Panc1 (cell line): Measurements from ENCODE around the gene IKBKG. TPM values are rescaled to one million over a fixed set of nuclear protein-coding genes. Genes with fewer than 3 reads are reported as not detected.
"Not testable (repeated sequence)": the region's sequence is repeated elsewhere in the genome, so short reads cannot be mapped to it uniquely, and the experiment has no call there.

ENCODE experiments used
- ATAC-seq: fragments of 200-7000 bp; cut with Tn5 transposase; 2 replicates; pipeline ENCODE4 v1.9.1; 2020; ENCODE audit warnings: mild to moderate bottlenecking, moderate library complexity
- BruUV-seq: library from RNA; stranded (reverse); fragments of 400-500 nt; replicated peaks from 2 replicates; lab custom pipeline; 2021; lab: Mats Ljungman, UMichigan
- CTCF ChIA-PET: fragments of 300-600 bp; sonication (Branson Sonifier 250); formaldehyde crosslinking; loops from one replicate; lab custom pipeline; 2022; ENCODE audit warnings: antibody characterized with exemption; lab: Charles Lee
- POLR2A ChIA-PET: fragments of 300-600 bp; sonication (Branson Sonifier 250); formaldehyde crosslinking; loops from one replicate; lab custom pipeline; 2022; ENCODE audit warnings: antibody characterized with exemption; lab: Charles Lee
- DNase-seq: peaks from one replicate; pipeline ENCODE4 v3.0.0-alpha.2; 2010; ENCODE audit warnings: low read depth, low spot score
- H3K27ac ChIP-seq: 2 replicates; pipeline ENCODE4 v1.5.1; 2011; ENCODE audit warnings: mild to moderate bottlenecking, low read length, inconsistent platforms
- H3K27me3 ChIP-seq: fragments of 200-500 bp; sonication (Bioruptor generic); 2 replicates; pipeline ENCODE4 v1.6.0; 2014; ENCODE audit warnings: low read length, inconsistent platforms; ENCODE audit not compliant: control insufficient read depth, insufficient read depth
- H3K36me3 ChIP-seq: fragments of 200-500 bp; sonication (Bioruptor generic); 2 replicates; pipeline ENCODE4 v1.5.1; 2014; ENCODE audit warnings: inconsistent platforms, mild to moderate bottlenecking, low read length, moderate library complexity; ENCODE audit not compliant: control insufficient read depth, insufficient read depth
- H3K4me1 ChIP-seq: 2 replicates; pipeline ENCODE4 v1.5.1; 2011; ENCODE audit warnings: inconsistent platforms, mild to moderate bottlenecking, low read length, moderate library complexity; ENCODE audit not compliant: control insufficient read depth, insufficient read depth
- H3K4me3 ChIP-seq, 2 experiments: 2 replicates each; pipeline ENCODE4 v1.5.1; 2011 to 2012; ENCODE audit warnings: low read depth in 2 of 2, low read length in 2 of 2, mild to moderate bottlenecking in 2 of 2, inconsistent platforms in 1 of 2, moderate library complexity in 1 of 2
- H3K9me3 ChIP-seq: fragments of 200-500 bp; sonication (Bioruptor generic); 2 replicates; pipeline ENCODE4 v1.5.1; 2014; ENCODE audit warnings: low read depth, mild to moderate bottlenecking, inconsistent platforms, low read length, moderate library complexity; ENCODE audit not compliant: control insufficient read depth, insufficient read depth
- POLR2AphosphoS5 ChIP-seq: IDR thresholded peaks from 2 replicates; pipeline ENCODE4 v1.6.1; 2012; ENCODE audit warnings: mild to moderate bottlenecking, low read depth, low read length, moderate library complexity
- SIN3A ChIP-seq: IDR thresholded peaks from 2 replicates; pipeline ENCODE4 v1.6.1; 2012; ENCODE audit warnings: low read depth, mild to moderate bottlenecking, low read length, moderate library complexity, borderline replicate concordance; ENCODE audit not compliant: insufficient read depth
- TCF7L2 ChIP-seq: IDR thresholded peaks from 2 replicates; pipeline ENCODE4 v1.6.1; 2011; ENCODE audit warnings: mild to moderate bottlenecking, low read depth, low read length, inconsistent platforms
- in situ Hi-C: cut with HindIII; loops from 2 replicates; pipeline ENCODE4 v1.10.0; 2016; ENCODE audit warnings: low sequenced_read_pairs, low pct_unique_long_range_greater_than_20kb
- intact Hi-C: fragments of 100-400 bp; cut with micrococcal nuclease; formaldehyde crosslinking; loops from one replicate; pipeline ENCODE4 v1.10.0; 2022; ENCODE audit not compliant: unreplicated experiment
- total RNA-seq: library from RNA; stranded (reverse); gene quantifications from one replicate; pipeline ENCODE4 v1.2.1, GENCODE V29; 2021; ENCODE audit not compliant: unreplicated experiment
- TF ChIP-seq, protein P1 (sequence below): fragments of 450-650 bp; IDR thresholded peaks from 2 replicates; pipeline ENCODE4 v1.5.1; 2017; ENCODE audit warnings: mild to moderate bottlenecking
- TF ChIP-seq, protein P2 (sequence below), 2 experiments: IDR thresholded peaks; 2 replicates each; pipeline ENCODE4 v1.6.1; 2011 to 2012; ENCODE audit warnings: low read depth in 2 of 2, control low read depth in 1 of 2, low read length in 1 of 2, mild to moderate bottlenecking in 1 of 2, moderate library complexity in 1 of 2; ENCODE audit not compliant: insufficient read depth in 1 of 2

IKBKG gene
- total RNA-seq, 1 experiment from 2014 or later = 76.3 TPM

DNA sequence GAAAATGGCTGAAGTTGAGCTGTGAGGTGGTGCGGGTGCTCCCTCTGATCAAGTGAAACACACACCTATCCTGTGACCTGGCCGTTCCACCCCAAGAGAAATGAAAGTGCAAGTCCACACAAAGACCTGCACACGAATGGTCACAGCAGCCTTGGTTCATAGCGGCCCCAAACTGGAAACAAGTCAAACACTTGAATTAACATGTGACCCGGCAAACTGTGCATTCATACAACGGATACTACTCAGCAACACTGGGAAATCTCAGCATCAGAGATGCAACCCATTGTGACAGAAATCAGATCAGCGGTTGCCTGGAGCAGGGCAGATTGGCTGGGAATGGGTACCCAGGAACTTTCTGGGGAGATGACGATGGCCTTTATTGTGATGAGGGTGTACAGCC is 8.3 kb upstream of the IKBKG start:
- Histone ChIP-seq H3K36me3 (peaks cover 5% of the 10 kb centered on the region), H3K9me3 (no peaks in the 10 kb centered on the region), H3K27me3 (no peaks in the 10 kb centered on the region), H3K27ac (peak overlapping the region; percentile 66), H3K4me3 (no peak overlapping the region), H3K4me1 (peaks cover 50% of the 10 kb centered on the region)
- ChIA-PET CTCF (no interaction called here), POLR2A (interaction anchor here (0.6 to 1.1 kb wide), 2 partner anchors 12 to 122 kb away, joined by 3 to 4 read pairs; no protein-coding TSS in a partner anchor)
- ATAC-seq (no peak), DNase-seq (no peak)
- intact Hi-C loops = no loop called here
- no TSS peak for BruUV-seq
- TF ChIP-seq, protein P1, sequence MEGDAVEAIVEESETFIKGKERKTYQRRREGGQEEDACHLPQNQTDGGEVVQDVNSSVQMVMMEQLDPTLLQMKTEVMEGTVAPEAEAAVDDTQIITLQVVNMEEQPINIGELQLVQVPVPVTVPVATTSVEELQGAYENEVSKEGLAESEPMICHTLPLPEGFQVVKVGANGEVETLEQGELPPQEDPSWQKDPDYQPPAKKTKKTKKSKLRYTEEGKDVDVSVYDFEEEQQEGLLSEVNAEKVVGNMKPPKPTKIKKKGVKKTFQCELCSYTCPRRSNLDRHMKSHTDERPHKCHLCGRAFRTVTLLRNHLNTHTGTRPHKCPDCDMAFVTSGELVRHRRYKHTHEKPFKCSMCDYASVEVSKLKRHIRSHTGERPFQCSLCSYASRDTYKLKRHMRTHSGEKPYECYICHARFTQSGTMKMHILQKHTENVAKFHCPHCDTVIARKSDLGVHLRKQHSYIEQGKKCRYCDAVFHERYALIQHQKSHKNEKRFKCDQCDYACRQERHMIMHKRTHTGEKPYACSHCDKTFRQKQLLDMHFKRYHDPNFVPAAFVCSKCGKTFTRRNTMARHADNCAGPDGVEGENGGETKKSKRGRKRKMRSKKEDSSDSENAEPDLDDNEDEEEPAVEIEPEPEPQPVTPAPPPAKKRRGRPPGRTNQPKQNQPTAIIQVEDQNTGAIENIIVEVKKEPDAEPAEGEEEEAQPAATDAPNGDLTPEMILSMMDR = no peak
- TF ChIP-seq, protein P2, sequence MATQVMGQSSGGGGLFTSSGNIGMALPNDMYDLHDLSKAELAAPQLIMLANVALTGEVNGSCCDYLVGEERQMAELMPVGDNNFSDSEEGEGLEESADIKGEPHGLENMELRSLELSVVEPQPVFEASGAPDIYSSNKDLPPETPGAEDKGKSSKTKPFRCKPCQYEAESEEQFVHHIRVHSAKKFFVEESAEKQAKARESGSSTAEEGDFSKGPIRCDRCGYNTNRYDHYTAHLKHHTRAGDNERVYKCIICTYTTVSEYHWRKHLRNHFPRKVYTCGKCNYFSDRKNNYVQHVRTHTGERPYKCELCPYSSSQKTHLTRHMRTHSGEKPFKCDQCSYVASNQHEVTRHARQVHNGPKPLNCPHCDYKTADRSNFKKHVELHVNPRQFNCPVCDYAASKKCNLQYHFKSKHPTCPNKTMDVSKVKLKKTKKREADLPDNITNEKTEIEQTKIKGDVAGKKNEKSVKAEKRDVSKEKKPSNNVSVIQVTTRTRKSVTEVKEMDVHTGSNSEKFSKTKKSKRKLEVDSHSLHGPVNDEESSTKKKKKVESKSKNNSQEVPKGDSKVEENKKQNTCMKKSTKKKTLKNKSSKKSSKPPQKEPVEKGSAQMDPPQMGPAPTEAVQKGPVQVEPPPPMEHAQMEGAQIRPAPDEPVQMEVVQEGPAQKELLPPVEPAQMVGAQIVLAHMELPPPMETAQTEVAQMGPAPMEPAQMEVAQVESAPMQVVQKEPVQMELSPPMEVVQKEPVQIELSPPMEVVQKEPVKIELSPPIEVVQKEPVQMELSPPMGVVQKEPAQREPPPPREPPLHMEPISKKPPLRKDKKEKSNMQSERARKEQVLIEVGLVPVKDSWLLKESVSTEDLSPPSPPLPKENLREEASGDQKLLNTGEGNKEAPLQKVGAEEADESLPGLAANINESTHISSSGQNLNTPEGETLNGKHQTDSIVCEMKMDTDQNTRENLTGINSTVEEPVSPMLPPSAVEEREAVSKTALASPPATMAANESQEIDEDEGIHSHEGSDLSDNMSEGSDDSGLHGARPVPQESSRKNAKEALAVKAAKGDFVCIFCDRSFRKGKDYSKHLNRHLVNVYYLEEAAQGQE (IDR thresholded peaks at IDR 0.05; ENCODE audit: insufficient read depth in 1 of 2, low read depth in 2 of 2, low read length in 1 of 2) = no peak
- TF ChIP-seq TCF7L2 = no peak
- TF ChIP-seq POLR2AphosphoS5 = peak; percentile 39; the same call in 1 of the 2 replicates
- no peak for TF ChIP-seq SIN3A
- in situ Hi-C loops = no loop called here

DNA sequence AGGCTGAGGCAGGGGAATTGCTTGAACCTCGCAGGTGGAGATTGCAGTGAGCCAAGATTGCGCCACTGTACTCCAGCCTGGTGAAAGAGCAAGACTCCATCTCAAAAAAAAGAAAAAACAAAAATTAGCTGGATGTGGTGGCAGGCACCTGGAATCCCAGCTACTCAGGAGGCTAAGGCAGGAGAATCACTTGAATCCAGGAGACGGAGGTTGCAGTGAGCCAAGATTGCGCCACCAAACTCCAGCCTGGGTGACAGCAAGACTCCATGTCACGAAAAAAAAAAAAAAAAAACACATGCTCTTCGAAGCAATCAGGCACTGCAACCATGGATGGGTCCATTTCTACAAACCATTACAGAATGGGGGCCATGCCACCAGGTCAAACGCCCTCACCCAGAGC is 7.1 kb upstream of the IKBKG start:
- H3K9me3 ChIP-seq, CTCF ChIA-PET, POLR2A ChIA-PET, in situ Hi-C loops, ATAC-seq, intact Hi-C loops, DNase-seq, BruUV-seq, H3K4me3 ChIP-seq, H3K36me3 ChIP-seq, H3K27me3 ChIP-seq: not testable (repeated sequence)
- H3K27ac ChIP-seq = peak overlapping the region; percentile 95
- H3K4me1 ChIP-seq = peaks cover 56% of the 10 kb centered on the region

DNA sequence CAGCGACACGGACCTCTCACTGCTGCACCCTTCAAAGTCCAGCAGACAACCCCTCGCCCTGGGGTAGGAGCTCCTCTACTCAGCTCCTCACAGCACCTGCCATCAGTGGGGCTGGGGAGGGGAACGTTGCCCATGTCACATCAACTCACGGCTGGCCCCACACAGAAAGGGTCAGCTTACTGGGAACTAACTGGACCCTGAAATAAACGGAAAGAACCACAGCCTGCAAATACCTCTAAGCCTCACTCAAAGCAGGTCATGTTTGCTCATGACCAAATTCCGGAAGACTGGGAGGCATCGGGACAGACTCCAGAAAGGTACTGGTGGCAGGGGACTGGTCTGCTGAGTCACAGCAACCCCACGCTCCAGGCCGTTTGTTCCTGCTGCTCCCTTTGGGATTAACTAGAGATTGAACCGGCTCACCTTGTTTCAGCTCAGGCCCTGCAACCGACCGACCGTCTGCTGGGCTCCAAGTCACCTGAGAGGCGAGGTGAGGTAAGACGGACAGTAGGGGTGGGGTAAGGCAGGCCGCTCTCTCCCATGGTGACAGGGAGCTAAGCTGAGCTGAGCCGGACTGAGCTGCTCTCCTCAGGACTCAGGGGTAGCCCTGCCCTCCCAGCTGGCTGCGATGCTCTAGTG is 6.4 kb upstream of the IKBKG start:
- in situ Hi-C loops = no loop called here
- peaks cover 59% of the 10 kb centered on the region for H3K4me1 ChIP-seq
- ChIA-PET POLR2A (interaction anchor here (0.6 kb wide), 1 partner anchor 22 kb away, joined by 3 read pairs; no protein-coding TSS in a partner anchor), CTCF (interaction anchor here (0.7 kb wide), 1 partner anchor 14 kb away, joined by 6 read pairs; no protein-coding TSS in a partner anchor)
- H3K4me3 ChIP-seq = peak overlapping the region in 1 of 2 experiments; percentile 3; a peak in 1 of 4 replicates
- TF ChIP-seq TCF7L2 (no peak), POLR2AphosphoS5 (no peak), SIN3A (no peak)
- TF ChIP-seq, protein P2 (IDR thresholded peaks at IDR 0.05; ENCODE audit: insufficient read depth in 1 of 2, low read depth in 2 of 2, low read length in 1 of 2) = no peak
- no peaks in the 10 kb centered on the region for H3K9me3 ChIP-seq
- H3K27me3 ChIP-seq = no peaks in the 10 kb centered on the region
- no peak for DNase-seq
- BruUV-seq = no TSS peak
- peak overlapping the region; percentile 95 for H3K27ac ChIP-seq
- peaks cover 8% of the 10 kb centered on the region for H3K36me3 ChIP-seq
- ATAC-seq = peak; percentile 27
- intact Hi-C loops = no loop called here
